Caco-2 (cell line): ENCODE data around the gene ATP5MC2. TPM values are rescaled to one million over a fixed set of nuclear protein-coding genes. Genes with fewer than 3 reads are reported as not detected.

Experiments
- BruUV-seq: library from RNA; stranded (reverse); fragments of 400-500 nt; replicated peaks from 2 replicates; lab custom pipeline; 2021; lab: Mats Ljungman, UMichigan
- CTCF ChIA-PET: fragments of 300-600 bp; sonication (Branson Sonifier 250); formaldehyde crosslinking; loops from one replicate; lab custom pipeline; 2022; ENCODE audit warnings: antibody characterized with exemption; lab: Charles Lee
- POLR2A ChIA-PET: fragments of 300-600 bp; sonication (Branson Sonifier 250); formaldehyde crosslinking; loops from one replicate; lab custom pipeline; 2022; ENCODE audit warnings: antibody characterized with exemption; lab: Charles Lee
- DNase-seq, 2 experiments: peaks; one replicate each; pipeline versions ENCODE4 v3.0.0 to v3.0.0-alpha.2; 2020 to 2022
- H3K27me3 ChIP-seq: replicated peaks from 2 replicates; pipeline ENCODE4 v1.6.0; 2011; ENCODE audit warnings: low read length; ENCODE audit not compliant: control insufficient read depth, insufficient read depth
- H3K36me3 ChIP-seq: 2 replicates; pipeline ENCODE4 v1.5.1; 2011; ENCODE audit warnings: low read length; ENCODE audit not compliant: control insufficient read depth, insufficient read depth
- H3K4me1 ChIP-seq: fragments of 250-450 bp; sonication (Bioruptor Pico); 2 replicates; pipeline ENCODE4 v1.5.1; 2020; ENCODE audit warnings: mild to moderate bottlenecking
- H3K4me3 ChIP-seq: 2 replicates; pipeline ENCODE4 v1.5.1; 2011; ENCODE audit warnings: low read depth, mild to moderate bottlenecking, control low read depth, low read length
- H3K9me3 ChIP-seq: fragments of 250-450 bp; sonication (Bioruptor Pico); 2 replicates; pipeline ENCODE4 v1.5.1; 2020; ENCODE audit warnings: mild to moderate bottlenecking, moderate library complexity
- H3K27ac Mint-ChIP-seq: one replicate; pipeline ENCODE4 v1.8.0; 2022; ENCODE audit warnings: mixed read lengths; ENCODE audit not compliant: unreplicated experiment
- H3K27me3 Mint-ChIP-seq: one replicate; pipeline ENCODE4 v1.8.0; 2022; ENCODE audit warnings: mixed read lengths; ENCODE audit not compliant: insufficient read depth, unreplicated experiment
- H3K36me3 Mint-ChIP-seq: one replicate; pipeline ENCODE4 v1.8.0; 2022; ENCODE audit warnings: mild to moderate bottlenecking, mixed read lengths; ENCODE audit not compliant: insufficient read depth, unreplicated experiment
- H3K4me1 Mint-ChIP-seq: one replicate; pipeline ENCODE4 v1.8.0; 2022; ENCODE audit warnings: low read depth, mixed read lengths; ENCODE audit not compliant: unreplicated experiment
- H3K4me3 Mint-ChIP-seq: one replicate; pipeline ENCODE4 v1.8.0; 2022; ENCODE audit warnings: mild to moderate bottlenecking, moderate library complexity, mixed read lengths; ENCODE audit not compliant: unreplicated experiment
- H3K9me3 Mint-ChIP-seq: one replicate; pipeline ENCODE4 v1.8.0; 2022; ENCODE audit warnings: mixed read lengths; ENCODE audit not compliant: unreplicated experiment
- intact Hi-C: fragments of 100-400 bp; cut with micrococcal nuclease; formaldehyde crosslinking; loops from one replicate; pipeline ENCODE4 v1.10.0; 2022; ENCODE audit not compliant: unreplicated experiment
- total RNA-seq: library from RNA; stranded (reverse); gene quantifications from 2 replicates; pipeline ENCODE4 v1.2.3, GENCODE V29; 2022
- TF ChIP-seq, protein P1 (sequence below), 2 experiments: fragments of 200-600 bp in 1 of 2; IDR thresholded peaks; 1 replicate in 1 of 2; 2 replicates in 1 of 2; pipeline versions ENCODE4 v1.5.1 to v1.8.0; 2011 to 2022; ENCODE audit warnings: antibody characterized with exemption in 1 of 2, control low read depth in 1 of 2, inconsistent platforms in 1 of 2, low read depth in 1 of 2, low read length in 1 of 2, mild to moderate bottlenecking in 1 of 2, moderate library complexity in 1 of 2; ENCODE audit not compliant: insufficient read depth in 1 of 2, severe bottlenecking in 1 of 2, unreplicated experiment in 1 of 2

The ATP5MC2 gene
- total RNA-seq, 1 experiment from 2014 or later = 160 TPM

DNA sequence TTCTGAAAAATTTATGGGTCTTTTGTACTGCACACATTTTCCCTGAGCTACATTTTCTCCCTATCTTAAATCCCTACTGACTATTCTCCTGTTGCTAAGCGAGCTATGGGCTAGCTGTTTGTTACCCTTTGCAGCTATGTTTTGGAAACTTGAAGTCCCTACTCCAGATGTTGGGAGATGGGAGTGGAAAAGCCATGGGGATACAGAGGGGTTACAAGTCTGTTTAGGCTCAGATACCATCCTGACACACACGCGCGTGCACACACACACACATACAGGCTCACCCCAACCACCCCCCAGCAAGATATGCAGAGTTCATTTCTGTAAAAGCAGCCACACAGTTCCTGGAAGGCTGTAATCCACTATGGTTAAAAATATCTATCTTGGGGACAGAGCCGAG, 15.8 kb downstream of the ATP5MC2 start:
- CTCF ChIA-PET = interaction anchor here (0.5 to 2.1 kb wide), 2 partner anchors 16 to 239 kb away, joined by 4 to 17 read pairs; partner anchors contain the start of gene ATP5MC2
- intact Hi-C loops = no loop called here
- Mint-ChIP-seq H3K27ac (no peak overlapping the region), H3K4me1 (peaks cover 17% of the 10 kb centered on the region), H3K4me3 (no peak overlapping the region), H3K27me3 (no peaks in the 10 kb centered on the region), H3K36me3 (peaks cover 10% of the 10 kb centered on the region), H3K9me3 (no peaks in the 10 kb centered on the region)
- no TSS peak for BruUV-seq
- POLR2A ChIA-PET = no interaction called here
- H3K36me3 ChIP-seq = no peaks in the 10 kb centered on the region; the same call in 1 of the 2 replicates
- H3K4me3 ChIP-seq = no peak overlapping the region
- H3K27me3 ChIP-seq = no peaks in the 10 kb centered on the region
- peaks cover 15% of the 10 kb centered on the region for H3K4me1 ChIP-seq
- no peak for DNase-seq
- H3K9me3 ChIP-seq = no peaks in the 10 kb centered on the region
- TF ChIP-seq, protein P1, sequence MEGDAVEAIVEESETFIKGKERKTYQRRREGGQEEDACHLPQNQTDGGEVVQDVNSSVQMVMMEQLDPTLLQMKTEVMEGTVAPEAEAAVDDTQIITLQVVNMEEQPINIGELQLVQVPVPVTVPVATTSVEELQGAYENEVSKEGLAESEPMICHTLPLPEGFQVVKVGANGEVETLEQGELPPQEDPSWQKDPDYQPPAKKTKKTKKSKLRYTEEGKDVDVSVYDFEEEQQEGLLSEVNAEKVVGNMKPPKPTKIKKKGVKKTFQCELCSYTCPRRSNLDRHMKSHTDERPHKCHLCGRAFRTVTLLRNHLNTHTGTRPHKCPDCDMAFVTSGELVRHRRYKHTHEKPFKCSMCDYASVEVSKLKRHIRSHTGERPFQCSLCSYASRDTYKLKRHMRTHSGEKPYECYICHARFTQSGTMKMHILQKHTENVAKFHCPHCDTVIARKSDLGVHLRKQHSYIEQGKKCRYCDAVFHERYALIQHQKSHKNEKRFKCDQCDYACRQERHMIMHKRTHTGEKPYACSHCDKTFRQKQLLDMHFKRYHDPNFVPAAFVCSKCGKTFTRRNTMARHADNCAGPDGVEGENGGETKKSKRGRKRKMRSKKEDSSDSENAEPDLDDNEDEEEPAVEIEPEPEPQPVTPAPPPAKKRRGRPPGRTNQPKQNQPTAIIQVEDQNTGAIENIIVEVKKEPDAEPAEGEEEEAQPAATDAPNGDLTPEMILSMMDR (IDR thresholded peaks at IDR 0.05; ENCODE audit: insufficient read depth in 1 of 2, low read depth in 1 of 2, low read length in 1 of 2, severe bottlenecking in 1 of 2, unreplicated experiment in 1 of 2) = no peak

DNA sequence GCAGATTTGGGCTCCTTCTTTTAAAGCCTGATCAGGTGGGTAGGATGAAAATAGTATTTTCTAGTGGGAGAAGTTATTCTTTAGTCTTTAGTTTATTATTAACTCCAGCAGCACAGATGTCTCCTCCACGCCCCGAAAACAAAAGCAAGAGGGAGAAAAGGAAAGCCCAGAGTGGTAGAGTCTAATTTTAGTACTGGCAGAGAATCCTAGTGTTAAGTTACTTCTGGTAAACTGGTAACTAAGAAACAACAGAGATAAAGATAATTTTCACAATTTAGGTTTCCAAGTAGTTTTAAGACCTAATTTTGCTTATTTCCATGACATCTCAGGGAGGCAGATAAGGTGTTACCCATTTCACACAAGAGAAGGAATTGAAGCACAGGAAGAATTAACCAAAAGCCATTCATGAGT, 16.3 kb downstream of the ATP5MC2 start:
- peak overlapping the region; percentile 69 for H3K27ac Mint-ChIP-seq
- POLR2A ChIA-PET = interaction anchor here (1.3 kb wide), 1 partner anchor 16 kb away, joined by 5 read pairs; no protein-coding TSS in a partner anchor
- BruUV-seq = no TSS peak
- H3K36me3 Mint-ChIP-seq = peaks cover 5% of the 10 kb centered on the region
- no peaks in the 10 kb centered on the region for H3K27me3 Mint-ChIP-seq
- CTCF ChIA-PET = interaction anchor here (0.5 to 2.1 kb wide), 3 partner anchors 16 to 366 kb away, joined by 4 to 17 read pairs (median 5); partner anchors contain the start of gene ATP5MC2
- no peak overlapping the region for H3K4me3 ChIP-seq
- TF ChIP-seq, protein P1 (IDR thresholded peaks at IDR 0.05; ENCODE audit: insufficient read depth in 1 of 2, low read depth in 1 of 2, low read length in 1 of 2, severe bottlenecking in 1 of 2, unreplicated experiment in 1 of 2) = no peak
- DNase-seq = no peak
- H3K4me1 ChIP-seq = peaks cover 15% of the 10 kb centered on the region
- peaks cover 17% of the 10 kb centered on the region for H3K4me1 Mint-ChIP-seq
- no peaks in the 10 kb centered on the region for H3K27me3 ChIP-seq
- no peaks in the 10 kb centered on the region for H3K9me3 Mint-ChIP-seq
- no peaks in the 10 kb centered on the region; the same call in 1 of the 2 replicates for H3K36me3 ChIP-seq
- no peak overlapping the region for H3K4me3 Mint-ChIP-seq
- intact Hi-C loops = no loop called here
- H3K9me3 ChIP-seq = no peaks in the 10 kb centered on the region

- ChIA-PET POLR2A (interaction anchor here (0.6 to 1.3 kb wide), 2 partner anchors 14 to 16 kb away, joined by 4 to 5 read pairs; no protein-coding TSS in a partner anchor), CTCF (interaction anchor here (0.5 to 2.1 kb wide), 4 partner anchors 17 to 366 kb away, joined by 3 to 17 read pairs (median 4); partner anchors contain the start of gene ATP5MC2)
- Mint-ChIP-seq H3K36me3 (peaks cover under 1% of the 10 kb centered on the region), H3K4me3 (no peak overlapping the region), H3K9me3 (no peaks in the 10 kb centered on the region), H3K27ac (peak overlapping the region; percentile 69), H3K4me1 (peaks cover 17% of the 10 kb centered on the region), H3K27me3 (no peaks in the 10 kb centered on the region)
- intact Hi-C loops = no loop called here
- TF ChIP-seq, protein P1 (IDR thresholded peaks at IDR 0.05; ENCODE audit: insufficient read depth in 1 of 2, low read depth in 1 of 2, low read length in 1 of 2, severe bottlenecking in 1 of 2, unreplicated experiment in 1 of 2) = no peak
- BruUV-seq = no TSS peak
- H3K4me1 ChIP-seq = peaks cover 15% of the 10 kb centered on the region
- no peak overlapping the region for H3K4me3 ChIP-seq
- no peaks in the 10 kb centered on the region for H3K27me3 ChIP-seq
- H3K36me3 ChIP-seq = no peaks in the 10 kb centered on the region; the same call in 1 of the 2 replicates
- DNase-seq = peak; percentile 37 to 68
- H3K9me3 ChIP-seq = no peaks in the 10 kb centered on the region
These were observed 16.8 kb downstream of the ATP5MC2 start for GRCh38 chr12:53659011-53659551.
